Measurements from ENCODE around the gene PTGES3. TPM values are rescaled to one million over a fixed set of nuclear protein-coding genes. Genes with fewer than 3 reads are reported as not detected.
"Not testable (repeated sequence)": the region's sequence is repeated elsewhere in the genome, so short reads cannot be mapped to it uniquely, and the experiment has no call there.

The PTGES3 gene
- 100 to 1,000 TPM; 431 to 437 TPM for total RNA-seq
- 242 TPM for polyA plus RNA-seq

- H3K27me3 Mint-ChIP-seq, result no peaks in the 10 kb centered on the region
- Histone ChIP-seq H3K27ac (ENCODE audit: low read depth, low read length) (peak within 1 kb of the TSS; percentile 99), H3K9me3 (ENCODE audit: low read length) (no peaks in the 10 kb centered on the region), H3K4me3 (ENCODE audit: low read length) (peak within 1 kb of the TSS; percentile 80), H3K36me3 (ENCODE audit: insufficient read depth, low read length) (no peaks in the 10 kb centered on the region), H3K4me1 (ENCODE audit: insufficient read depth, low read length) (peaks cover 32% of the 10 kb centered on the region), H3K27me3 (ENCODE audit: insufficient read depth, low read length, poor library complexity, severe bottlenecking) (no peaks in the 10 kb centered on the region)
- CTCF ChIA-PET, result interaction anchor here (0.6 to 7.8 kb wide), 7 partner anchors 12 to 59 kb away, joined by 3 to 43 read pairs (median 4); partner anchors contain the start of gene NACA
- DNase-seq, result peak; percentile 95 to 99 (median 98)
- POLR2A ChIA-PET, result interaction anchor here (0.6 to 4.1 kb wide), 16 partner anchors 10 to 423 kb away, joined by 3 to 56 read pairs (median 5); partner anchors contain the start of genes ATP5F1B, BAZ2A, NACA and STAT6
- no peaks in the 10 kb centered on the region for H3K9me3 Mint-ChIP-seq
- H3K27ac Mint-ChIP-seq, result peak within 1 kb of the TSS; percentile 96 to 100 (median 100)
- peaks cover 29 to 39% (median 36%) of the 10 kb centered on the region in 3 donors for H3K4me1 Mint-ChIP-seq
- H3K4me3 Mint-ChIP-seq, result peak within 1 kb of the TSS; percentile 93 to 100 (median 100)
- H3K36me3 Mint-ChIP-seq, result peaks cover 0 to 38% (median 0%) of the 10 kb centered on the region in 3 donors
Measured at GRCh38 chr12:56688129-56688845, at the start of gene PTGES3. Gene PTGES3 (minus strand): TSS chr12:56688284. CDS start chr12:56687999, 285 bp downstream.

GRCh38 chr12:56728139-56728861 lies 40.2 kb upstream of the PTGES3 start:
- ChIA-PET POLR2A (interaction anchor here (1.5 kb wide), 1 partner anchor 40 kb away, joined by 3 read pairs; the partner anchor contains the start of gene PTGES3), CTCF (no interaction called here)
- Histone ChIP-seq H3K9me3 (ENCODE audit: low read length) (no peaks in the 10 kb centered on the region), H3K36me3 (ENCODE audit: insufficient read depth, low read length) (peaks cover 18% of the 10 kb centered on the region), H3K27me3 (ENCODE audit: insufficient read depth, low read length, poor library complexity, severe bottlenecking) (no peaks in the 10 kb centered on the region), H3K4me3 (ENCODE audit: low read length) (no peak overlapping the region), H3K4me1 (ENCODE audit: insufficient read depth, low read length) (peaks cover 18% of the 10 kb centered on the region), H3K27ac (ENCODE audit: low read depth, low read length) (no peak overlapping the region)
- peaks cover 25 to 26% (median 25%) of the 10 kb centered on the region in 3 donors for H3K4me1 Mint-ChIP-seq
- no peaks in the 10 kb centered on the region for H3K9me3 Mint-ChIP-seq
- H3K27ac Mint-ChIP-seq, result peak overlapping the region in 1 of 8 donors; percentile 60
- DNase-seq, result no peak
- H3K27me3 Mint-ChIP-seq, result no peaks in the 10 kb centered on the region
- H3K36me3 Mint-ChIP-seq, result peaks cover 0 to 53% (median 7%) of the 10 kb centered on the region in 3 donors
- no peak overlapping the region for H3K4me3 Mint-ChIP-seq

GRCh38 chr12:56726196-56726675 lies 38.2 kb upstream of the PTGES3 start:
- Mint-ChIP-seq H3K4me3 (peak overlapping the region; percentile 89 to 99 (median 98)), H3K36me3 (peaks cover 0 to 56% (median 7%) of the 10 kb centered on the region in 3 donors), H3K4me1 (peaks cover 45 to 47% (median 46%) of the 10 kb centered on the region in 3 donors), H3K27ac (peak overlapping the region; percentile 85 to 98 (median 96))
- not testable (repeated sequence) for H3K27me3 Mint-ChIP-seq; H3K9me3 ChIP-seq (ENCODE audit: low read length); DNase-seq; H3K9me3 Mint-ChIP-seq; H3K27me3 ChIP-seq (ENCODE audit: insufficient read depth, low read length, poor library complexity, severe bottlenecking)
- Histone ChIP-seq H3K36me3 (ENCODE audit: insufficient read depth, low read length) (peaks cover 22% of the 10 kb centered on the region), H3K27ac (ENCODE audit: low read depth, low read length) (peak overlapping the region; percentile 79), H3K4me3 (ENCODE audit: low read length) (peak overlapping the region; percentile 96), H3K4me1 (ENCODE audit: insufficient read depth, low read length) (peaks cover 38% of the 10 kb centered on the region)
- CTCF ChIA-PET, result interaction anchor here (0.6 to 2.4 kb wide), 8 partner anchors 22 to 290 kb away, joined by 3 to 11 read pairs (median 4); partner anchors contain the start of genes PRIM1, PTGES3 and TAC3
- POLR2A ChIA-PET, result interaction anchor here (1.2 to 2.4 kb wide), 9 partner anchors 10 to 97 kb away, joined by 4 to 56 read pairs (median 5); partner anchors contain the start of genes ATP5F1B, BAZ2A and PTGES3

- ChIA-PET POLR2A (interaction anchor here (0.6 to 2.4 kb wide), 19 partner anchors 9 to 608 kb away, joined by 3 to 56 read pairs (median 5); partner anchors contain the start of genes ATP5F1B, BAZ2A, PTGES3 and ZC3H10), CTCF (interaction anchor here (0.7 to 2.4 kb wide), 9 partner anchors 22 to 290 kb away, joined by 3 to 11 read pairs (median 3); partner anchors contain the start of genes PRIM1, PTGES3 and TAC3)
- no peaks in the 10 kb centered on the region for H3K27me3 Mint-ChIP-seq
- DNase-seq, result no peak
- peaks cover 0 to 56% (median 6%) of the 10 kb centered on the region in 3 donors for H3K36me3 Mint-ChIP-seq
- H3K27ac Mint-ChIP-seq, result peak overlapping the region; percentile 85 to 98 (median 96)
- Histone ChIP-seq H3K9me3 (ENCODE audit: low read length) (no peaks in the 10 kb centered on the region), H3K4me1 (ENCODE audit: insufficient read depth, low read length) (peaks cover 43% of the 10 kb centered on the region), H3K27me3 (ENCODE audit: insufficient read depth, low read length, poor library complexity, severe bottlenecking) (no peaks in the 10 kb centered on the region), H3K4me3 (ENCODE audit: low read length) (peak overlapping the region; percentile 96), H3K36me3 (ENCODE audit: insufficient read depth, low read length) (peaks cover 20% of the 10 kb centered on the region), H3K27ac (ENCODE audit: low read depth, low read length) (peak overlapping the region; percentile 79)
- H3K4me3 Mint-ChIP-seq, result peak overlapping the region; percentile 89 to 99 (median 98)
- peaks cover 50 to 52% (median 51%) of the 10 kb centered on the region in 3 donors for H3K4me1 Mint-ChIP-seq
- no peaks in the 10 kb centered on the region for H3K9me3 Mint-ChIP-seq
Measured at GRCh38 chr12:56725723-56726102, 37.6 kb upstream of the PTGES3 start.

GRCh38 chr12:56724972-56725722 lies 37.1 kb upstream of the PTGES3 start, which contains the start of gene NACA:
Gene NACA (minus strand): TSS chr12:56725299. CDS start chr12:56724521, 778 bp downstream.
- DNase-seq, result peak; percentile 96 to 98 (median 97)
- Mint-ChIP-seq H3K4me3 (peak within 1 kb of the TSS; percentile 89 to 99 (median 98)), H3K27ac (peak within 1 kb of the TSS; percentile 85 to 98 (median 96)), H3K36me3 (peaks cover 0 to 61% (median 9%) of the 10 kb centered on the region in 3 donors), H3K4me1 (peaks cover 56 to 58% (median 57%) of the 10 kb centered on the region in 3 donors), H3K9me3 (no peaks in the 10 kb centered on the region), H3K27me3 (no peaks in the 10 kb centered on the region)
- peak within 1 kb of the TSS; percentile 96 for H3K4me3 ChIP-seq (ENCODE audit: low read length)
- no peaks in the 10 kb centered on the region for H3K27me3 ChIP-seq (ENCODE audit: insufficient read depth, low read length, poor library complexity, severe bottlenecking)
- CTCF ChIA-PET, result interaction anchor here (0.8 to 2.4 kb wide), 8 partner anchors 23 to 211 kb away, joined by 3 to 11 read pairs (median 4); partner anchors contain the start of genes PRIM1 and PTGES3
- H3K9me3 ChIP-seq (ENCODE audit: low read length), result no peaks in the 10 kb centered on the region
- POLR2A ChIA-PET, result interaction anchor here (0.5 to 2.4 kb wide), 20 partner anchors 9 to 607 kb away, joined by 3 to 56 read pairs (median 5); partner anchors contain the start of genes ATP5F1B, BAZ2A, PTGES3 and ZC3H10
- H3K4me1 ChIP-seq (ENCODE audit: insufficient read depth, low read length), result peaks cover 49% of the 10 kb centered on the region
- H3K36me3 ChIP-seq (ENCODE audit: insufficient read depth, low read length), result peaks cover 25% of the 10 kb centered on the region
- peak within 1 kb of the TSS; percentile 79 for H3K27ac ChIP-seq (ENCODE audit: low read depth, low read length)

GRCh38 chr12:56724701-56724971 lies 36.6 kb upstream of the PTGES3 start:
- peaks cover 0 to 62% (median 9%) of the 10 kb centered on the region in 3 donors for H3K36me3 Mint-ChIP-seq
- ChIA-PET POLR2A (interaction anchor here (0.5 to 2.4 kb wide), 10 partner anchors 21 to 684 kb away, joined by 3 to 56 read pairs (median 5); partner anchors contain the start of genes ATP5F1B, BAZ2A, PTGES3 and ZC3H10), CTCF (interaction anchor here (0.6 to 1.5 kb wide), 3 partner anchors 88 to 96 kb away, joined by 3 to 5 read pairs (median 3); no protein-coding TSS in a partner anchor)
- Histone ChIP-seq H3K4me1 (ENCODE audit: insufficient read depth, low read length) (peaks cover 54% of the 10 kb centered on the region), H3K27me3 (ENCODE audit: insufficient read depth, low read length, poor library complexity, severe bottlenecking) (no peaks in the 10 kb centered on the region), H3K36me3 (ENCODE audit: insufficient read depth, low read length) (peaks cover 30% of the 10 kb centered on the region), H3K9me3 (ENCODE audit: low read length) (no peaks in the 10 kb centered on the region), H3K4me3 (ENCODE audit: low read length) (peak overlapping the region; percentile 96), H3K27ac (ENCODE audit: low read depth, low read length) (peak overlapping the region; percentile 79)
- peak overlapping the region; percentile 85 to 98 (median 96) for H3K27ac Mint-ChIP-seq
- DNase-seq, result no peak
- peaks cover 0 to 2% of the 10 kb centered on the region in 2 donors for H3K27me3 Mint-ChIP-seq
- peak overlapping the region; percentile 89 to 99 (median 98) for H3K4me3 Mint-ChIP-seq
- H3K4me1 Mint-ChIP-seq, result peaks cover 61 to 63% (median 62%) of the 10 kb centered on the region in 3 donors
- no peaks in the 10 kb centered on the region for H3K9me3 Mint-ChIP-seq

Data from CD8-positive, alpha-beta memory T cell (primary cell).